Measurements from ENCODE around the gene MACROD2. TPM values are rescaled to one million over a fixed set of nuclear protein-coding genes. Genes with fewer than 3 reads are reported as not detected.
"Not testable (repeated sequence)": the region's sequence is repeated elsewhere in the genome, so short reads cannot be mapped to it uniquely, and the experiment has no call there.

The MACROD2 gene
- total RNA-seq: 3.8 TPM
- long read RNA-seq, partial matches to known transcripts: 0 of 2 reads
- long read RNA-seq, other reads (novel, unspliced or antisense): 2 of 2 reads

DNA sequence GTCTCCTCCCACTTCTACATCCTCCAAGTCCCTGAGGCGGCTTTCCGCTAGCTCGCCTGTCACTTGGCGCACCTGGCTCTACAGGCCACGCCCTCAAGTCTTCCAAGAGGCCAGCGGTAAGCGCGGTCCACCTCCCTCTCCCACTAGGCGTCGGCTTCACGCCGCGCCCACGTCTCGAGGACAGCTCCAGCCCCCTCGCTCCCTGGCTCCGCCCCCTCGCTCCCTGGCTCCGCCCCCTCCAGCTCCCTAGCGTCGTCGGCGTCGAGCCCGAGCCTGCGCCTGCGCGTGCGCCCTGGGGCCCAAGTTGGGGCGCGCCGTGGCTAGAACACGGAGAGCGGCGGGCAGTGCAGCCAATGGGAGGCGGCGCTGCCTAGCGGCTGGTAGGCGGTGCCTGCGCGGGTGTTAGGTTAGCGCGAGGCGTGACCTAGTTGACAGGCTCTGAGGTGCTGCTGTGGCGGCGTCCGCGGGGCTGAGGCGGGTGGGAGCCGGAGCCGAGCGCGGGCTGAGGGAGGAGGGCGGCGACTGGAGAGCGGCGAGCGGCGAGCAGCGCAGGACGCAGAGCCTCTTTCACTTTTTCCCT lies at the start of gene MACROD2:
TSS of gene MACROD2 (plus strand) at position 431 of the 580 bp plus-strand sequence.
- peak; percentile 95 for DNase-seq (ENCODE audit: low spot score)

DNA sequence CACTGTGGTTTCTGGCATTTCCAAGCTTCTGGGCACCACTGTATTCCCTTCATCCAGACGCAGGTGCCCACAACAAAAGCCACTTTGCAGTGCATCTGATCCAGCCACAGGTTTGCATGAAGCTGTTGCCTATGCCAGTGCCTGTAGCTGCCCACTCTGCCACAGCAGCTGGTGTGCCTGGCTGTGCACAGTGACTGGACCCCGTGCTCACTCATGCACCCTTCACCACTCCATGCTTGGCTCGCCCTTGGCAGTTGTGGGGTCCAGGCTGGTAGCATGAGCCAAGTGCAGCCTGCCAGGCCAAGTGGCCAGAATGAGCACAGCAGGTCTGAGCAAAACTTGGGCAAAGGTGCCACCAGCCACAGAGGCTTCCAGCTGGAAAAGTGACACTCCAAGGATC lies 47.6 kb upstream of the MACROD2 start:
- no peak for DNase-seq (ENCODE audit: low spot score)

DNA sequence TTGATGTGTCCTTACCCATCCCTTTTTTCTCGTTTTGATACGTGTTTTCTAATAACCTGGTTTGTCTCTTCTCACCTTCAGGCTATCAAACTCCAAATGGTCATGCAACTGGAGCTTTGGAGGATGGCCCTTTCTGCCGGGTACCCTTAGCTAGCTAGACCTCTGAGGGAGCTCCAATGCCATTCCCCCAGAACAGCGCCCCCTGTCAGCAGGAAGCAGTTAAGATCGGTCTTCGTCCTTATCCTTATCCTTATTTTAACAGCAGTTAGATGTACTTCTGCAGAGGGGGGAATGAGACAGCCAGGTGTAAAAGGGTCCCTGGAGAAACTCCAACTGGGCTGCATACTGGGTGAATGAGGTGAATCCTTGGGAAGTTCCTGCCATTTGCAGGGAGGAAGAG lies 42.1 kb upstream of the MACROD2 start:
- no peak for DNase-seq (ENCODE audit: low spot score)

DNA sequence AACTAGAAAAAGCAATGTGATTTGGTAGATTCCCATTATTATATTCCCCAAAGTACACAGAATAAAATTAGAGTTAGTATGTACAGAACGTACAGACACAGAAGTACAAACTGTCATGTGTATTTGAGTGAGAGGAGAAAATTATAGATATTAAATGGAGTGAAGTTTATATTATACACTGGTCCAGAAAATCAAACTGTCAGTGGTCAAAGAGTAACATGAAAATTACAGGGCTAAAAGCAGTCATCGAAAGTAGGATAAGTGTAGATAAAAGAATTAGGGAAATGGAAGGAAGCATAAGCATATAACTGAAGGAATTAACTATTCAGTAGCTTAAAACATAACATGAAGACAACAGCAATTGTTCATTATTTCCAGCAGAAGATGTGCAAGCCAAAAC lies 35.2 kb upstream of the MACROD2 start:
- no peak for DNase-seq (ENCODE audit: low spot score)

DNA sequence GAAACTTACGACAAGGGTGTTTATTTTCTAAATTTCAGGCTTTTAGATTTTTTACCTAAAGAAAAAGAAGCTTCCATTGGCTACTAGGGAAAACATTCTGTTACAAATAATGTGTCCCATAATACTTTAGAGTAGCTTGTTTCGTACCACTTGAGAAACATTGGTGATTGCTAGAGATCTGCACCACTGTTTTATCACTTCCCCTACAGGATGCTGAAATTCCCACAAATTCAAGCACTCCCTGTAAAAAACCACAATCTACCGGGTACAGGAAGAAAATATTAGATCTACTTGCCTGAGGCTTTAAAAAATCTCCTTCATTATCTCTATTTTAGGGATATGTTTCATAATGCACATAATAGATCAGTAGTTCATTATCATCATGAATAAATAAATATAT lies 34.8 kb upstream of the MACROD2 start:
- DNase-seq (ENCODE audit: low spot score): no peak

DNA sequence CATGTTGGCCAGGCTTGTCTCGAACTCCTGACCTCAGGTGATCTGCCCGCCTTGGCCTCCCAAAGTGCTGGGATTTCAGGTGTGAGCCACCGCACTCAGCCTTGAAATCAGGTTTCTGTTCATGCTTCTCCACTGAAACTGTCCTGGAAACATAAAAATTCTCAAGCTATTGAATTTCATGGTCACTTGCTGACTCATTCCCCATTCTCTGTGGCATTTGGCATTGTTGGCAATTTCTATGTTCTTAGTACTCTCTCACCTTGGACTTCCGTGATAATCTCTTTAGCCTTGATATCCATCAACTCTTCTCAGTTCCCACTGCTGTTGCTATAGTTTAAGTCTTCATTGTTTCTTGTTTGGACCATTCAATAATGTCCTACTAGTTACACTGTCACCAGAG lies 11.1 kb upstream of the MACROD2 start:
- DNase-seq (ENCODE audit: low spot score): no peak

DNA sequence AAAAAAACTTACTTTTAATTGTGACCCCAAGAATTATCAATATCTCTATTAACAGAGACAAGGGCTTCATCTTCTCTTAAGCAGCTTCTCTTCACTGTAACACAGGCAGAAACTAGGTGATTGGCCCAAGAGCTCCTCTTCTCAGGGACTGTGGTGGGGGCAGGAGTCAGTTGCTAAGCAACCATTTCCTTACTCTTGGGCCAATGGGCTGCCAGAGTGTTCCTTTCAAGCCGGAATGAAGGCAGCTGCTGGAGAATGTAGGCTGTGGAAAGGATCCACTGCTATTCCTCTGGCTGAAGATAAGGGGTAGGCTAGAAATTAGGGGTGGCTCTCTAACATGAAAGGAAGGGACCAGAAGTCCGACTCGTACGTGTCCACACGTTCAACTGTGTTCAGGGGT lies 4.9 kb upstream of the MACROD2 start, which contains the start of gene SEL1L2:
TSS of gene SEL1L2 (minus strand) at position 150 of the 400 bp plus-strand sequence. CDS start at position 70, 80 bp downstream.
- no peak for DNase-seq (ENCODE audit: low spot score)

DNA sequence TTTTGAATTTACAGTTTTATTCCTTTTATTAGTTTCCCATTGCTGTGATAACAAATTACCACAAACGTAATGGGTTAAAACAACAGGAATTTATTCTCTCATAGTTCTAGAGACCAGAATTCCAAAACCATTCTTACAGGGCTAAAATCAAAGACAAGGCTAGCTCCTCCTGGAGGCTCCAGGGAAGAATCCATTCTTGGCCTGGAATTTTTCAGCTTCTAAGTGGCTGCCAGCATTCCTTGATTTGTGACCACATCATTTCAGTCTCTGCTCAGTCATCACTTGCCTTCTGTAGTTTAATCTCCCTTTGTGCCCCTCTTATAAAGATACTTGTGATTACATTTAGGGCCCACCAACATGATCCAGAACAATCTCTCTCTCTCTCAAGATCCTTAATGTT lies 4.0 kb upstream of the MACROD2 start:
- DNase-seq (ENCODE audit: low spot score): no peak

DNA sequence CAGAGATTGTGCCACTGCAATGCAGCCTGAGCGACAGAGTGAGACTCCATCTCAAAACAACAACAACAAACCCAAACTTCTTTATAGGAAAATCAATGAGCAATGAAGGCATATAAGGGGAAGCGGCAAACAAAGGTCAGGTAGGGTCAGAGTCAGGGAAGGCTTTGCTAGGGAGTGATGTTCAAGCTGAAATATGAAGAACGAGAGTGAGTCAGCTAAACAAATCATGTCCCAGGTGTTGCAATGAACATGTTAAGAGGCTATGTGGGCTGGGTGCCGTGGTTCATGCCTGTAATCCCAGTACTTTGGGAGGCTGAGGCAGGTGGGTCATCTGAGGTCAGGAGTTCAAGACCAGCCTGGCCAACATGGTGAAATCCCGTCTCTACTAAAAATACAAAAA lies 3.4 kb upstream of the MACROD2 start:
- DNase-seq (ENCODE audit: low spot score): not testable (repeated sequence)

DNA sequence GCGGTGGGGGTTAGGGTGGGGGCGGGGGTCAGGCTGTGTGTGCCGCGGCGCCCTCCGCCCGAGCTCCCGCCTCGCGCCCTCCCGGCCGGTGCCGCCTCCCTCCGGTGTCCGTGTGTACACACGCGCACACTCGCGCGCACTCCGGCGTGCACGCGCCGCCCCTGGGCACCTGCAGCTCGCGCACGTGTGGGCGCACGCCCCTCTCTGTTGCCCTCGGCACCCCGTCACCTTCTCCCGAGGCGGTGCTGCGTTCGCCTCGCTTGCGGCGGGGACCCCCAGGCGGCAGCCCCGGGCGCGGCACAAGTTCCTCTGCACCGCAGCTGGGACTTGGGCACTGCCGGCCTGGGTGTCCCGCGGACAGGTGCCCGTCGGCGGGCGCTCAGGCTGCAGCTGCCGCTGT lies 525 bp downstream of the MACROD2 start:
- no peak for DNase-seq (ENCODE audit: low spot score)

DNA sequence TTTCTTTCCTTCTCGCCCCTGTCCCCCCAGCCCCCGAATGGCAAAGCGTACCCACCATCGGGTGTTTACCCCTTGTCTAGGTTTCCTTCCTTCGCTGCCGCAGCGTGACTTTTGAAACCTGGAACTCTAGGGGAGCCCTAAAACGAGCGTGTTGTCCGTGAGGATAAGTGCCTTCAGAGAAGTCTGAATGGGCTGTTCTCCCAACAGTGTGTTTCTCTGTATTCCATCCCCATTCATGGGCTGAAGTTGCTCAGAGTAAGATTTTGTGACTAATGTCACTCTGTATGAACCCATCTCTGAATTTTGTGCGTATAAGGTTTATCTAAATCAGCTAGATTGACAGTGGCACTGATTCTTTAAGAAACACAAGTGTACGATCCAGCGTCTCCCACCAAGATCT lies 949 bp downstream of the MACROD2 start:
- DNase-seq (ENCODE audit: low spot score): no peak

DNA sequence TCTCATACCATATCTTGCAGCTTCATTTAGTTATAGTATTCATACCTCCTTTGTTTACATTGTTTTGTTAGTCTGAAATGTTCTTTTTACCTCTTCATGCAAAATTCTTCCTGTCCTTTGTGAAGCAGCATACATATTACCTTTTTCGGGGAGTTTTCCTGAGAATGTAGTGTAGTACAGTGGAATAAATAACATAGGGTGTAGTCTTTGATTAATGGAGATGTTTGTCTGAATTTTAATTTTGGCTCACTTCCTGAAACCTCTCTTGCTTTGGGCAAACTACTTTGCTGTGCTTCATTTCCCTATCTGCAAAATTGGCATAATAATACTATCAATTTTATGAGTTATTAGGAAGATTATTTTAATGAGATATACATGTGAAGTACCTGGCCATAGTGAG lies 5.6 kb downstream of the MACROD2 start:
- DNase-seq (ENCODE audit: low spot score): no peak

DNA sequence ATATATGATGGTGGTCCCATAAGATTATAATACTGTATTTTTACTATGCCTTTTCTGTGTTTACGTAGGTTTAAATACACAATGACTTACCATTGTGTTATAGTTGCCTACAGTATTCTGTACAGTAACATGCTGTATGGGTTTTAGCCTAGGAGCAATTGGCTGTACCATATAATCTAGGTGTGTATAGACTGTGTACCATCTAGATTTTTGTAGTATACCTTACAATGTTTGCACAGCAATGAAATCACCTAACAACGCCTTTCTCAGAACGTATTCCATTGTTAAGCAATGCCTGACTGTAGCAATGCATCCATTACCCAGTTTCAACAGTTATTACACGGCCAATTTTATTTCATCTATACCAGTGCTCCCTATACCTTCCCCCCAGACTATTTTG lies 10.7 kb downstream of the MACROD2 start:
- no peak for DNase-seq (ENCODE audit: low spot score)

DNA sequence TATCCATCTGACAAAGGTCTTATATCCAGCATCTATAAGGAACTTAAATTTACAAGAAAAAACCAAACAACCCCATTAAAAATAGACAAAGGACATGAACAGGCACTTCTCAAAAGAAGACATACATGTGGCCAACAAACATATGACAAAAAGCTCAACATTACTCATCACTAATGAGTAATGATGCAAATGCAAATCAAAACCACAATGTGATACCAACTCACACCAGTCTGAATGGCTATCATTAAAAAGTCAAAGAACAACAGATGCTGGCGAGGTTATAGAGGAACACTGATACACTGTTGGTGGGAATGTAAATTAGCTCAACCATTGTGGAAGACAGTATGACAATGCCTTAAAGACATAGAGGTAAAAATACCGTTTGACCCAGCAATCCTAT lies 13.9 kb downstream of the MACROD2 start:
- DNase-seq (ENCODE audit: low spot score): no peak

DNA sequence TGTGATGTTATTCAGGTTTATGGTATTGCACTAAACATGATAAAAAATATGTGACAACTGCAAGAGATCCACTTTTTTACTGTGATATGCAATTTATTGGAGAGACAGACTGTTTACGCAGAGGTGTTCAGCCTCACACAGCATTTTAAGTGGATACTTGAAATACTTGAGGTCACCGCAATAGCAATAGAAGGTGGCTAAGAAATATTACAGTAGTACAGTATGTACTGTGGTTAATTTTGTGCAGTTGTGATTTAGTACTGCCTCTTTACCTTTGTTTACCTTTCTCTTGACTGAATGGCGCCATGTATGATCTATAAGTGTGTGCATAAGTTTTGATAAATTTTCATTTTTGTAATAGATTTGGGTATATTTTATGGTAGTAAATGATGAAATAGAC lies 17.4 kb downstream of the MACROD2 start:
- DNase-seq (ENCODE audit: low spot score): no peak

DNA sequence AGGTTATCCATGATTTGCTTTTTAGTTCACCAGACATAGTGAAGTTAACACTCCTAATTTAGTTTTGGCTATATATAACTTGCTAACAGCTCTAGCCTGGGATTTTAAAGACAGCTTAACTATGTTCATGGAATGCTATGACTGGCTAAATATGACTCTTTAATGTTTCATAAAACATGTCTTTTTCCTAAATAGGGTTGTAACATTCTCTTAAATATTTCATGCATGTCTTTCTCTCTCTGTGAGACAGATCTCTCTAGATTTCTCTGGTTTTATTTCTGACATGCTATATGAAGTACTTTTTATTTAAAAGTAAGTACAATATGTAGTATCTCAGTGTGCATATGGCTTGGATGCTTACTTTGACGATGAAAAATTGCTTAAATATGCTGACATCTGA lies 35.7 kb downstream of the MACROD2 start:
- DNase-seq (ENCODE audit: low spot score): no peak

DNA sequence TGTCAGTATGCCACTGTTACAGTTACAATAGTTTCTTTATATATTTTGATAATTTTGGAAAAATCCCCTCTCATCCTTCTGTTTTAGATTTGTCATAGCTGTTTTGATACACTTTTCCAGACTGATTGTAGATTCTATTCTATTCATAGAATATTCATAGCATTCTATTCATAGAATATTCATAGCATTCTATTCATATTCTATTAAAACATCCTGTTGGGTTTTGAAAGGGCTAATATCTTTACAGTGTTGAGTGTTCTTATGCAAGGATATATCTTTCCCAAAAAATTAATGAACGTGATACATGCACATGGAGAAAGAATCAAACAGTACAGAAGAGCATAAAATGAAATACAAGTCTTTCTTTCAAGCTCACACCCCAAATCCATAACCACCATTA lies 38.0 kb downstream of the MACROD2 start:
- DNase-seq (ENCODE audit: low spot score): no peak

DNA sequence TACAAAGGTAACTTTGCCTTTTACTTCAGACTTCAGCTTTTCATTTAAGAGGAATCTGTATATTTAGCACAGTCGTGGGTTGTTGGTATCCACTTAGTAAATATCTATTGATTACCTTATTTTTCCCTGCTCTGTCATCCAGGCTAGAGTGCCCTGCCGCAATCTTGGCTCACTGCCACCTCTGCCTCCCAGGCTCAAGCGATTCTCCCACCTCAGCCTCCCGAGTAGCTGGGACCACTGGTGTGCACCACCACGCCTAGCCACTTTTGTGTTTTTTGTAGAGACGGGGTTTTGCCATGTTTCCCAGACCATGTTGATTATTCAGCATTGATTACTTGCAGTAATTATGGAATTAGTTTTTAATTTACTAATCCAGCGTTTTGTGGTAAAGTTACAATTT lies 41.3 kb downstream of the MACROD2 start:
- DNase-seq (ENCODE audit: low spot score): no peak

DNA sequence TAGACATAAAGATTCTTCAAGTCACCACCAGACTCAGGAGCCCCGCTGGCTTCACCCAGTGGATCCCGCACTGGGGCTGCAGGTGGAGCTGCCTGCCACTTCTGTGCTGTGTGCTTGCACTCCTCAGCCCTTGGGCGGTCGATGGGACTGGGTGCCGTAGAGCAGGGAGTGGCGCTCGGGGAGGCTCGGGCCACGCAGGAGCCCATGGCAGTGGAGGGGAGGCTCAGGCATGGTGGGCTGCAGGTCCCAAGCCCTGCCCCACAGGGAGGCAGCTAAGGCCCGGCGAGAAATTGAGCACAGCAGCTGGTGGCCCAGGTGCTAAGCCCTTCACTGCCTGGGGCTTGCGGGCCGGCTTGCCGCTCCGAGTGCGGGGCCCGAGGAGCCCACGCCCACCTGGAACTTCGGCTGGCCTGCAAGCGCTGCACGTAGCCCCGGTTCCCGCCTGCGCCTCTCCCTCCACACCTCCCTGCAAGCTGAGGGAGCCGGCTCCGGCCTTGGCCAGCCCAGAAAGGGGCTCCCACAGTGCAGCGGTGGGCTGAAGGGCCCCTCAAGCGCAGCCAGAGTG lies 49.5 kb downstream of the MACROD2 start:
- not testable (repeated sequence) for DNase-seq (ENCODE audit: low spot score)

DNA sequence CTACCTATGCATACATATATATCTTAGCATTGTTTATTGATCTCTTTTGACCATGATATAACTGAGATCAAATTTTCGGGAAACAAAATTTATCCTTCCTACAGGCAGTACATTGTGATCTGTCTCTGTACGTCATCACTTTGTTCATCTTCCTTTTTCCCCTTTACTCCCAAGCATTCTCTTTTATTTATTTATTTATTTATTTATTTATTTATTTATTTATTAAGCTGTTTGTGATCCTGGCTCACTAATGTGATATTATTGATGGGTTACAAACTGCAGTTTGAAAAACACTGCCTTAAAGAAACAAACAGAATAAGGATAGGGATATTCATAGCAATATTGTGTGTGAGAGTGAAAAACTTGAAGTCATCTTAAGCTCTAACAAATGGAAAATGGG lies 51.2 kb downstream of the MACROD2 start:
- no peak for DNase-seq (ENCODE audit: low spot score)

DNA sequence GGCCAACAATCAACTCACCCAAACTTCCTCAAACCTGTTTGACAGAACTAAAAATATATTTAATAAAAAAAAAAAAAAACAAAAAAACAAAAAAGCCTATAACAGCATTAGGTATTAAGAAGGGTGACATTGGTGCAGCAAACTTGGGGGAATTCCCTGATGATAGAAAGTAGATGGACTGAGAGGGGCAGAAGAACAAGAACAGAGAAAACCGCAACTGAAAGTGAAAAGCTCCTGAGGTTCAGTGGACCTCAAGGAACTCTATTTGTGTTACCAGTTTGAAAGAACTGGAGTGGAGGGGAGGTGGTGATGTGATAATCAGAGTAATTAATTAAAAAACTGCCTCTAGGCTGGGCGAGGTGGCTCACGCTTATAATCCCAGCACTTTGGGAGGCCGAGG lies 53.8 kb downstream of the MACROD2 start:
- no peak for DNase-seq (ENCODE audit: low spot score)

DNA sequence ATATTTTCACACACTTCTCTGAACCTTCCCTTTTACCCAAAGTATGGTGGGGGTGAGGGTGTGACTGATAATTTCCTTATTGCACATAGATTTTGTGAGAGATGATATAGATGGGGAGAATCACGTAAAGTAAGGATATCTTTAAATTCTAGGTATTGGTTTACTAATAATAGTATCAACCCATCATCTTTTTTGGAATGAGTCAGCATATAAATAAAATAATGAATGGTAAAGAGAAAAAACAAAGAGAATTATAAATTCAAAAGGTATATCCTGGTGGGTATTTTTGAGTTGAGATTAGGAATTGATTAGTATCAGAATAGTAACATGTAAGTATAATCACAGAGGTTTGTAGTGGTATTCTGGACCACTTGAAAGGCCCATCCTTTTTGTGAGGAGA lies 56.1 kb downstream of the MACROD2 start:
- no peak for DNase-seq (ENCODE audit: low spot score)

DNA sequence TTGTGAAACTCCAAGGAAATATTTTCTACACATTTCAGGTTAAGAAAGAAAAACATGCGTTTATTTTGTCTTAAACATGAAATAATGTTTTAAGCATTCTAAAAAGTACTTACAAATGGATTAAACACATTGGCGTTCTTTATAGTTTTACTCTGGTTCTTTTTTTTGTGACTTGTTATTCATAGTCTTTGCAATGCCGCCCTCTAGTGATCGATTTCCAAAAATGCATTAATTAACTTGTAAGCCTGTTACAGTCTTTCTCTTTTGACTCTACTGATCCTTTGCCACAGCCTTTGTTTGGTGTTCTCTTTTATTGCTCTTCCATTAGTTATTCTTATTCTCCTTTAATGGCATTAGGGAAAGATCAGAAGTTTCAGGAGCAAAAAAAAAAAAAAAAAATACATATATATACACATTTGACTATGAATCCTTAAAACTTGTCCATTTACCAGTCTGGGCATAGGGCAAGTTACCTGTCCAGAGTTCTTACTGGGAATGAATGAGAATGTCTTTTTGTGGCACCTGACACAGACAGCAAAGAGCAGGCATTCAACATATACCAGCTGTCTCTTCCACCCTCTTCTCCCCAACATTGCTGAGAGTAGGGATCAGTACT lies 59.9 kb downstream of the MACROD2 start:
- no peak for DNase-seq (ENCODE audit: low spot score)

Data from mesenteric fat pad (tissue), 1 donor.